GM18861 (cell line): ENCODE results near the gene VCAM1.
"Not testable (repeated sequence)": the region's sequence is repeated elsewhere in the genome, so short reads cannot be mapped to it uniquely, and the experiment has no call there.

Experiments used
- ATAC-seq: cut with Tn5 transposase; IDR thresholded peaks from one replicate; pipeline ENCODE4 v1.9.1; 2021; ENCODE audit not compliant: unreplicated experiment

VCAM1 gene

GRCh38 chr1:100775483-100775882, 55.9 kb downstream of the VCAM1 start:
- ATAC-seq, result no peak

- no peak for ATAC-seq
These were observed 59.2 kb downstream of the VCAM1 start for GRCh38 chr1:100778748-100779147.

GRCh38 chr1:100780814-100781213, 61.3 kb downstream of the VCAM1 start:
- no peak for ATAC-seq

- not testable (repeated sequence) for ATAC-seq
These were observed 62.2 kb downstream of the VCAM1 start for GRCh38 chr1:100781728-100782127.

- no peak for ATAC-seq
These were observed 63.0 kb downstream of the VCAM1 start for GRCh38 chr1:100782473-100783039.

- no peak for ATAC-seq
These were observed 66.0 kb downstream of the VCAM1 start for GRCh38 chr1:100785470-100786052.

GRCh38 chr1:100786870-100787269, 67.3 kb downstream of the VCAM1 start:
- ATAC-seq, result no peak
